Stimulated activated CD8-positive, alpha-beta memory T cell treated with anti-CD3 and anti-CD28 coated beads, Interleukin-7, amount 100 ng/mL, for 24 hours (primary cell): ENCODE results near the gene KIAA1143.
A peak's percentile ranks its signal among the peaks of the same experiment; 100 is the strongest.

ENCODE experiments used
- DNase-seq: peaks from one replicate; pipeline ENCODE4 v3.0.0-alpha.2; 2020; ENCODE audit warnings: low read depth

Gene KIAA1143

DNA sequence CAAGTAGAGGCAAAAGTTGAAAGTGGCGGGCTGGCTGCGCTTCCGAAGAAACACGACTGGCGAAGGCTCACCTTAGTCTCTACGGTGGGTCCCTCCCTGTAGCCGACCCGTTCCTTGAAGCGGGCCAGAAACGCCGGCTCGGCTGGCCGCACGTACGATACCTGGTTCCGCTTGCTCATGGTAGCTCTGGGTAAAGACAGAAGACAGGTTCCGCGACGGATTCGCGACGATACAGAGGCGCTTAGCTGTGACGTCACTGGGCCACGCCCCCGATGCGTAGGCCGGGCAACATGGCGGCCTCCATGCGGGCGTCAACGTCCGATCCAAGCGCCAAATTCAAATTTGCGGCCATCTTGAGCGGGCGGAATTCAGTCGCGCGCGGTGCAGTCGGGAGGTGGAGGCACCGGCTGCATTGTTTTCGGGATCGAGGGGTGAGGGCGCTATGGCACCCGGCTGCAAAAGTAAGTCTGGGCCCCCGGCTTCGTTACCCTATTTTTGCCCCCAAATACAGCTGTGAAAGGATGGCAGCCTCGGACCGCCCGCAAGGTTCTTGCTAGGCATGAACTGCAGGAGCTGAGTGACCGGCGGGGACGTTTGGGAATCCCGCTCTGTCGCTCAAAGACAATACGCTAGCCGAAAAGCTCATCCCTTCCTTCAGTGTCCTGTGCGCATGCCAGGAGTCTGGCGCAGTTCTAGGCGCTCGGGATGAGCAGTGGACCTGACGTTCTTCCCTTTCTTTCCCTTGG lies at the start of gene KIAA1143, which contains the start of gene KIF15:
Gene KIAA1143, minus strand, starts transcription at position 196 of the 746 bp plus-strand sequence. Its CDS starts 17 bp downstream, at position 179.
Gene KIF15, plus strand, starts transcription at position 371 of the 746 bp plus-strand sequence. Its CDS starts 72 bp downstream, at position 443.
- peak; percentile 98 for DNase-seq

DNA sequence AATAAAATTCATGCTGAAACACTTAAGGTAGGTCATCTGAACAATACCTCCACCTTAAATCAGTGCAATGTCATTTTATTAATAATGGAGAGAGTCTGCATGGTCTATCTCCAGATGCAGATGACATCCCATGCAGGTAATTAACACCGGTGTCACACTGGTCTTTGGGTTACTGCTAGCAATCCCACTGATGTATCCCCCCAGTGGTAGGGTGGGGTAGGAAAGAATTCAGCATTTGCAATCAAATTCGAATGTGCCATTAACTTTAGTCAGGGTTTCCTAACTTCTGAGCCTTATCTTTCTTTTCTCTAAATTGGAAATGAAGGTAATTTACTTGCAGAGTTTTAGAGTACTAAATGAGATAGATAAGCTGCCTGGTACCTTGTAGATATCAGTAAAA lies 44.5 kb upstream of the KIAA1143 start:
- DNase-seq = no peak

DNA sequence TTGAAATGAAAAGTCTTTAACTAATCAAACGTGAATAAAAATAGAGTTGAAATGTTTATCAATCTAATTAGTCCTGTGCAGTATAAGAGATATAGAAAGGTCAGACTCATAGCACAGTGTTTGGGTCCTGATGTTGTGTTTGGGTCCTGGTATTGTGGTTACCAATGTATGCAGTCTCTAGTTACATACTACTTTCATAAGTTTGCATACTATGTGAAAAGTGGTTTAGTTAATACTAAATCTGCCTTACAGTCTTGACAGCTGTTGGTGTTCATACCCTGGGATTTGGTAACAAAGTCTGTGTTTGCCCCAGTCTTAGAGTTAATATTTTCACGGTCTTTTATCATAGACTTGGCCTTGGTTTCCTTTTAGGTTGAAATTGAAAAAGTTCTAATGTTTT lies 41.9 kb upstream of the KIAA1143 start:
- DNase-seq = no peak

DNA sequence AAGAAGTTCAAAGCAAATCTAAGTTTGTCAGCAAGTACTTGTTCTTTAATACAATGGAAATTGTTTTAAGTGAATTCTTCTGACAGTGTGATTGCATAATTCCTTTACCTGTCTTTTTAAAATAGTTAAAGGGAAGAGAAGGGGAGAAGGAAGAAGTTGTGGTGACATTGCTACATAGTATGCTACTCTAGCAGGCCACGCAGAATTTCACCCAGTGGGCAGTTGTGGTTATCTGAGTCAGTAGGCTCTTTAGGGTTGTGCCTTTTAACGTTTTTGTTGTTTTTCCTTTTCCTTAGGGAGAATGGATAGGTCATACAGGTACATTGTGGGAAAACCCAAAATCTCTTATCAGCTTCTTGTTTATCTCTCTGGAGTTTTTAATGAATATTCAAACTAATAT lies 40.6 kb upstream of the KIAA1143 start:
- no peak for DNase-seq

DNA sequence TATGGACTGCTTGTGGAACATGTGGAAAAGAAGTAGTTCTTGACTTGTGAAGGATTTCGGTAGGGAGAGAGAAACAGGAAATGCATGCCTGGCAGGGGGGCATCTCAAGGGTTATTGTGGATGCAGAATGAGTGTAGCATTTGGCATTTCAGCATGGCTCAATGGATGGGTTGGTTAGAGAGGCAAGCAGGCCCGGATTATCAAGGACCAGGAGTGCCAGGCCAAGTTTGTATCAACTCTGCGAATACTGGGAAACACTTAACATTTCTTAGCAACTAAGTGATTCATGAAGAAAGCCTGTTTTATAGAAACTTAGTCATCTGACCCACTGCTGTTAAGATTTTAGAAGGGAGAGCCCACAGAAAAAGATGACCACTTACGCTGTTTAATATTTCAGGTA lies 33.8 kb upstream of the KIAA1143 start:
- no peak for DNase-seq

DNA sequence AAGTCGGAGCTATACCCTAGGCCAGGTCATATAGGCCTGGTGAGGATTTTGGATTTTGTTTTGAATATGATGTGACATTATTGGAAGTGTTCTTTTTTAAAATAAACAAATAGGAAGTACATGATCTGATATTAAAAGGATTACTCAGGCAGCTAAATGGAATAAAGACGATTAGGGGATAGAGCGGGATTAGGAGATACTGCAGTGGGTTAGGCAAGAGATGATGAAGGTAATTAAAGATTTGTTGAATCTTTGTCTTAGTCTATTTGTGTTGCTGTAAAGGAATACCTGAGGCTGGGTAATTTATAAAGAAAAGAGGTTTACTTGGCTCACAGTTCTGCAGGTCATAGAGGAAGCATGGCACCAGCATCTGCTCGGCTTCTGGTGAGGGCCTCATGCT lies 21.5 kb upstream of the KIAA1143 start:
- no peak for DNase-seq

DNA sequence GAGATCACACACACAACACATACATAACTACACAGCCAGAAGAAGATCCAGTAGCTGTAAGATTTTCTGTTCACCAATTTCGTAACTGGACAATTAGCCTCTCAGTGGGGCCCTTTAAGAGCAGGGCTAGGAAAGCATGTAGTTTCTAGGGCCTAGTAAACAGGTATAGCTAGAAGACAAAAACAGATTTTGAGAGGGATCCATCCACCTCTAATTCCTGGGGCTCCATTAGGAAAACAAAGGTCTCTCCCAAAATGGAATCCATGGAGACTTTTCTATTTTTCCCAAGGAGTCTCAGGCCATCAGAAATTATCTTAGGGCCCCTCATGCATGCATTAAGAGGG lies 10.7 kb upstream of the KIAA1143 start:
- DNase-seq = no peak

DNA sequence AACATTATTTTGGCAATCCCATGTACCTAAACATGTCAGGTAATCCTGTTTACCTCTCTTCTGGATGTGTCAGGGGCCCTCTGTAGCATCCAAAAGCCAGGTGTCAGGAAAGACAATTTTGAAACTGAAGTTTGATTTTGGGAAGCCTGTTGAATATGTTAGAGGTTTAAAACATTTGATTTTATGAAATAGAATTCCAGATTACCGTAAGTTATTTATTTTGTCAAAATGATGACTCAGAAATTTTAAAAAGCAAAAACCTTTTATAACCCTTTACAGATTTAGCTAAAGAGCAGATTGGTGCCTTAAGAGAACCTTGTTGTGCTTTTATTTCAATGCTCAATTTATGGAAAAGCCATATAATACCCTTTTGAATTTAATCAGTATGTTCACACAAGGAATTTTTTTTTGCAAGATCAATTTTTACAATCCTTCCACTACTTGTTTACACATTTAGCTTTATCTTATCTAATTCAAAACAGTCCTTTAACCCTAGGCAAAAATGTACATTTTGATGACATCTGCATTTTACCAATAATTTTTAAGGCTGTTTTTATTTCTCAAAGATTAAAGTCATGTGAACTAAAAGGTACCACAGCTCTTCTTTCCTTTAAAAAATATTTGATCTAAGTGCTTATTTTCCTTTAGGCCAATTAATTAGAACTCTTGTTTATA lies 10.1 kb upstream of the KIAA1143 start:
- no peak for DNase-seq

DNA sequence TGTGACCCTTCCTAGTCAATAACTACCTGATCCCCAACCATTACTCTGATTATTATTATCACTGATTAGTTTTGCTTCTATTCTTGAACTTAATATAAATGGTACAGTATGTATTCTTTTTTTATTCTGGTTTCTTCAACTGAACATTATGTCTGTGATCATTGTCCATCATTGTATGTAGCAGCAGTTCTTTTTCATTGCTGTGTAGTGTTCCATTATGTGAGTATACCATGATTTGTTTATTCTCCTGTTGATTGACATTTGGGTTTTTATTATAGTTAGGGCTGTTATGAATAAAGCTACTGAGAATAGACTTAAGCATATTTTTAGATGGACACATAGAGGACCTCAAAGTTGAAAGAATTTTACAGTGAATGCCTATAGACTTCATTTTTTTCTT lies 2.8 kb upstream of the KIAA1143 start:
- DNase-seq = no peak

DNA sequence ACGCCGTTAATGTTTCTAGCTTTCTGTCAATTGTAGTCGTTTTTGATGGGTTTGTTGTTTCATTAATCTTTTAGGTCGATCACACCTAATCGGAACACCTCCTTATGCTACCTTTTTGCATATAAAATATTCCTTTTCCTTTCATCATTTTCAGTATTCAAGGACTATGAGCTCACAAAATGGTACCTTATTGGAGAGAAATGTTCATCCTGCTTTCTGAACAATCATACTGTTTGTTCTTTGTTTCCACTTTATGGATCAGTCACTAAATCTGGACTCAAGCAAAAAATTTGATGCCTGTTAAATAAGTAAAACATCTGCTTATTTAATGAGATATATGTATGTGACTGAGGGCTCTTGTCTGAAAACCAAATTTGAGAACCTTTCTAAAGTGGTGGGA lies 1.3 kb upstream of the KIAA1143 start:
- no peak for DNase-seq

DNA sequence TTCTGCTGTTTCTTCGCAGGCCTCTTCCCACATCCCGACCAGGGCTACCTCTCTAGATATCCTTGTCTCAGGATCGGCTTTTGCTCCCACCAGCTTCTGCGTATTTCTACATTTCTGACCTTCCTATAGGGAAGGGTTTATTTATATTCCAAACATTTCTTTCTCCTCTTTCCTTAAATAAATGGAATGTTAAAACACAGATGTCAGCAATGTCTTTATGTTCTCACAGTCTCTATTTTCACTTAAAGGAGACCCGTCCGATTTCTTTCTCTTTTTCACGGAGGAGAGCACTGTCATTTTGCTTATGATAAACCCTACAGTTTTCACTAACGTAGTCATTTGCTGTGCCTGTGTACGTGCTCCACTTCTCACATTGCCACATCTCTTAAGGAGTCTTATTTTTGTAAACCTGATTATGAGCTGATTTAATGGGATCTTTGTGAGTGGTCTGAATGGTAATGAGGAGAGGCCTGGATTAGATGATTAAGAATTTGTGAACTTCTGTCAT lies 805 bp upstream of the KIAA1143 start:
- DNase-seq = no peak

DNA sequence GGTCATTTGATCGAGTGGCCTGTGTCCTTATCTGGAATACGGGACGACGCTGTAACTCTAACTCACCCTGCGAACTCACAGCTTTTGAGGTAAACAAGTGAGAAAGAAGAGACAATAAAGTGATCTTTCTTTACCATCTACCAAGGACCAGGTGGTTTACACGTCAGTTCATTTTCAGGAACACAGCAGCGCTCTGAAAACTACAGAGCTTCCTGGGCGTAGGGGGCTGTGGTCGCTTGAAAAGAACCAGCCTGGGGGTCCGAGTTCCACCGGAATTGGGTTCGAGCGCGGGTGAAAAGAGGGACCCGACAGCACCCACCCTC lies 357 bp downstream of the KIAA1143 start:
- peak; percentile 1 for DNase-seq

DNA sequence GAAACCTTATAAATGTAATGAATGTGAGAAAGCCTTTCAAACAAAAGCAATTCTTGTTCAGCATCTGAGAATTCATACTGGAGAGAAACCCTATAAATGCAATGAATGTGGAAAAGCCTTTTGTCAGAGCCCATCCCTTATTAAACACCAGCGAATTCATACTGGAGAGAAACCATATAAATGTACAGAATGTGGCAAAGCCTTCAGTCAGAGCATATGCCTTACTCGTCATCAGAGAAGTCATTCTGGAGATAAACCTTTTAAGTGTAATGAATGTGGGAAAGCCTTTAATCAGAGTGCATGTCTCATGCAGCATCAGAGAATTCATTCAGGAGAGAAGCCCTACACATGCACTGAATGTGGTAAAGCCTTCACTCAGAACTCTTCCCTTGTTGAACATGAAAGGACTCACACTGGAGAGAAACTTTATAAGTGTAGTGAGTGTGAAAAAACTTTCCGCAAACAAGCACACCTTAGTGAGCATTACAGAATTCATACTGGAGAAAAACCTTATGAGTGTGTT lies 26.7 kb downstream of the KIAA1143 start:
- DNase-seq = no peak

DNA sequence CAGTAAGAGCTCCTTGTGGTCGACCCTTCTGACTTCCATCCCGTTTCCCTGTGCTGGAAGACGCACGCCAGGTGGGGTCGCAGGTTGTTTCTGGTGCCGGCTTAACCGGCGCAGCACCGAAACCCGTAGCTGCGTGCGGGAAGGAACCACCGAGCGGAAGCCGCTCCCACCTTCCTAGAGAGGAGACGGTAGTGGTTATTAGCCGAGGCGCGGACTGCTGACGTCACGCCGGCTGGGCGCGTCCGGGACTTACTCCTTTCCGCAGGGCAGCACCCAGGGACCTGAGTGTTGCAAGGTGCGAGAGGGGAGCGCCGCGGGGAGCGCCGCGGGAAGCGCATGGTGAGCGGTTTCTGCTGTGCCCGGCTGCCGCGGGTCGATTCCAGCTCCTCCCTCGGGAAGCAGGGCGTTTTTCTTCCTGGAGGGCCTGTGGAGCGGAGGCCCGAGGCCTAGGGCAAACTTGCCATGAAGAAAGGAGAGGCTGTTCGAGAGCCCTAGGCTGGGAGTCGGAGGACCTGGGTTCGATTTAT lies 32.0 kb downstream of the KIAA1143 start, which contains the start of gene ZNF501:
Gene ZNF501, plus strand, starts transcription at position 252 of the 527 bp plus-strand sequence. CDS start 4,787 bp downstream, outside the sequence.
- peak; percentile 85 for DNase-seq

DNA sequence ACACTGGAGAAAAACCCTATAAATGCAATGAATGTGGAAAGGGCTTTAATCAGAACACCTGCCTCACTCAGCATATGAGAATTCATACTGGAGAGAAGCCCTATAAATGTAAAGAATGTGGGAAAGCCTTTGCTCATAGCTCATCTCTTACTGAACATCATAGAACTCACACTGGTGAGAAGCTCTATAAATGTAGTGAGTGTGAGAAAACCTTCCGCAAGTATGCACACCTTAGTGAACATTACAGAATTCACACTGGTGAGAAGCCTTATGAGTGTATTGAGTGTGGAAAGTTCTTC lies 39.4 kb downstream of the KIAA1143 start:
- no peak for DNase-seq

DNA sequence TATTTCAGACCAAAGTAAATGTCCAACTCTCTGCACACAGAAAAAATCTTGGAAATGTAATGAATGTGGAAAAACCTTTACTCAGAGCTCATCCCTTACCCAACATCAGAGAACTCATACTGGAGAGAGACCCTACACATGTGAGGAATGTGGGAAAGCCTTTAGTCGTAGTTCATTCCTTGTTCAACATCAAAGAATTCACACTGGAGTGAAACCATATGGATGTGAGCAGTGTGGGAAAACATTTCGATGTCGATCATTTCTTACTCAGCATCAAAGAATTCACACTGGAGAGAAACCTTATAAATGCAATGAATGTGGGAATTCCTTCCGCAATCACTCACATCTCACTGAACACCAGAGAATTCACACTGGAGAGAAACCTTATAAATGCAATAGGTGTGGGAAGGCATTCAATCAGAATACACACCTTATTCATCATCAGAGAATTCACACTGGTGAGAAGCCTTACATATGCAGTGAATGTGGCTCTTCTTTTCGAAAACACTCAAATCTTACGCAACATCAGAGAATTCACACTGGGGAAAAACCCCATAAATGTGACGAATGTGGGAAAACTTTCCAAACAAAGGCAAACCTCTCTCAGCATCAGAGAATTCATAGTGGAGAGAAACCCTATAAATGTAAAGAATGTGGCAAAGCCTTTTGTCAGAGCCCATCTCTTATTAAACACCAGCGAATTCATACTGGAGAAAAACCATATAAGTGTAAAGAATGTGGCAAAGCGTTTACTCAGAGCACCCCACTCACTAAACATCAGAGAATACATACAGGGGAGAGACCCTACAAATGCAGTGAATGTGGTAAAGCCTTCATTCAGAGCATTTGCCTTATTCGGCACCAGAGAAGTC lies 40.0 kb downstream of the KIAA1143 start:
- no peak for DNase-seq

DNA sequence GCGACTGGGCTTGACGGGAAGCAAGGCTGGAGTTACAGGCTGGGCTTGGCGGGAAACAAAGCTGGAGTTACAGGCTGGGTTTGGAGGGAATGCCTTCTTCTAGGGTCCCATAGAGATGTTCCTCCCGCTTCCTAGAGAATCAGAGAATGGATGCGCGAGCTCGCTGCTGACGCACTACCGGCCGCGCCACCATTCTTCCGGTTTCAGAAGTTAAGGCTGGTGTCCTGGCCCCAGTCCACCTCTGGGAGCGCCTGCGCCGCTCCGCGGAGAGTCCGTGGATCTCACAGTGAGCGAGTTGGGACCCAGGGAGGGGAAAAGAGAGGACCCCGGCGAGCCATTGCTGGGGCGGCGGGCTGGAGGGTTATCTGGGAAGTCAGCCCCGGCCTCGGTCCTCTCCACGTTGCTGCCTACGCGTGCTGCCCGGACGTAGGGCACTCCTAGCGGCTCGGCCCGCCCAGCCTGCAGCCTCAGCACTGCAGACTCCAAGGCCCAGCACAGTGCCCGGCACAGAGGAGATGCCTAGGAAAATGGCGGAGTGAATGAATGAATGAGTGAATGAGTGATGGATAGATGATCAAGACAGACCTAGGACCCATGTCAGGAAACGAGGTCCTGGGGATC lies 48.9 kb downstream of the KIAA1143 start, which contains the start of gene ZNF502:
Gene ZNF502, plus strand, starts transcription at position 206 of the 621 bp plus-strand sequence. CDS start 7,602 bp downstream, outside the sequence.
- peak; percentile 50 for DNase-seq
